OCI-LY1 (cell line): Measurements from ENCODE around the gene SLX4IP.

Experiments used
- CTCF ChIP-seq: fragments of 200-600 bp; sonication (generic), shearing (Covaris generic); IDR thresholded peaks from 2 replicates; pipeline ENCODE4 v1.5.1; 2017; ENCODE audit warnings: mild to moderate bottlenecking, antibody characterized with exemption, low read length, moderate library complexity, mixed read lengths
- EZH2 ChIP-seq: fragments of 200-600 bp; sonication (generic), shearing (Covaris generic); IDR thresholded peaks from 2 replicates; pipeline ENCODE4 v1.8.0; 2017; ENCODE audit warnings: borderline replicate concordance, mixed run types, mild to moderate bottlenecking, antibody characterized with exemption, low read length, moderate library complexity, mixed read lengths

GRCh38 chr20:10595985-10596384, 160.9 kb downstream of the SLX4IP start:
- no peak for TF ChIP-seq CTCF
- no peak for TF ChIP-seq EZH2
